Stimulated activated CD8-positive, alpha-beta memory T cell treated with anti-CD3 and anti-CD28 coated beads, Interleukin-12 subunit alpha, Interleukin-12 subunit beta, amount 100 ng/mL, for 4 hours (primary cell): ENCODE data around the gene CLDN10.

Experiments
- DNase-seq: peaks from one replicate; pipeline ENCODE4 v3.0.0-alpha.2; 2020; ENCODE audit warnings: low read depth

Gene CLDN10

GRCh38 chr13:95603887-95604555, 51.5 kb downstream of the CLDN10 start:
- no peak for DNase-seq

DNA sequence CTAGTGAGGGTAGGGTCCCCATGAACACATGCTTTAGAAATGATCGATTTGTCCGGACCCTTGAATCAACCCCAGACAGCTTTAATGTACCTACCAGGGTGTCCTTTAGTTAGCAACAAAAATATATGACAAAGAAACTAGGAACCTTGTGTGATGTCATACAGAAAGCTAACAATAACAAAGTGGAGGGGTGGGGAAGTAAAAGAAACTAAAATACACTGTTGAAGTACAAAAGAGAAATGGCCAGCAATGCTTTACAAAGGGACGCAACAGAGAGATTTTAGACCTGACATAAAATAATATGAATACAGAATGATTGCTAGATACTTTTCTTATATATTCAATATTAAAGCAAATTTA, 52.0 kb downstream of the CLDN10 start:
- DNase-seq: no peak

GRCh38 chr13:95605448-95606125, 53.1 kb downstream of the CLDN10 start:
- no peak for DNase-seq

DNA sequence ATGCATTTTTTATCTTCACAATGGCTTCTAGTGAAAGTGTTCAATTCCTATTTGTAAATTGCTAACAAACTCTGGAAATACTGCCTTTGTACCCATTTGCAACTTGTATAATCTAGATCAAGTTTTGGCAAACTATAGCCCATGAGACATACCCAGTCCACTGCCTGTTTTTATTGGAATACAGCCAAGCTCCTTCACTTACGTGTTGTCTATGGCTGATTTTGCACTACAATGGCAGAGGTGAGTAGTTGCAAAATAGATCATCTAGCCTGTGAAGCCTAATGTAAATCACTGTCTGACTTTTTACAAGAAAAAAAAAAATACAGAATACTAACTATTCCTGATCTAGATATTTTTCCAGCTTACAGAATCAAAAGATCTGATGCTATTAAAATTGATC, 54.8 kb downstream of the CLDN10 start:
- DNase-seq: no peak

DNA sequence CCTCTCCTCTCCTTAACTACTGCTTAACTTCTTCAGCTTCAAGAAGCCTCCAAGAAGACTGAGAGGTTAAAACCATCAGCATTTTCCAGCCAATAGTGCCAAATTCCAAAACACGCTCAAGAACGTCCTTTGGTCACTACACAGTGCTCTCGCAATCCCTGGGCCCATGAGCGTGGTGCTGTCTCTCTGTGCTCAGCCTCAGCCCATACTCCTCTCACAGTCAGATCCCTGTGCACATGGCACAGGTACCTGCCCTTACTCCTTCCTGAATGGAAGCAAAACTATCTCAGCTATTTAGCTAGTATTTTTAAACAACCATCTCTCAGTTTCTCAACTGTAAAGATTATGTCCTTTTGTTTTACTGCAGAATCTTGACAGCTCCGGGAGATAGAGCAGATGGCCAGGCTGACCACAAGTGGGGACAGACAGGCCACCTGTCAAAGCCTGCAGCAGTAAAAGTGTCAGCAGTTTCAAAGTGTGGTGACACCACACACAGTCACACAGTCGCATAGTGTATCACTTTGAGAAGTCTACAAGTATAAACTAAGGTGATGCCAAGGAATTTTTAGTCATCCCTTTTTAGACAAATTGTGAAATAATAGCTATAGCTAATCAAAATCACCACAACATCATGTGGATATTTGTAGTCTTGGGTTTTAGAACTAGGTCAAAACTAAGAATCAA, 56.3 kb downstream of the CLDN10 start:
- DNase-seq: no peak

DNA sequence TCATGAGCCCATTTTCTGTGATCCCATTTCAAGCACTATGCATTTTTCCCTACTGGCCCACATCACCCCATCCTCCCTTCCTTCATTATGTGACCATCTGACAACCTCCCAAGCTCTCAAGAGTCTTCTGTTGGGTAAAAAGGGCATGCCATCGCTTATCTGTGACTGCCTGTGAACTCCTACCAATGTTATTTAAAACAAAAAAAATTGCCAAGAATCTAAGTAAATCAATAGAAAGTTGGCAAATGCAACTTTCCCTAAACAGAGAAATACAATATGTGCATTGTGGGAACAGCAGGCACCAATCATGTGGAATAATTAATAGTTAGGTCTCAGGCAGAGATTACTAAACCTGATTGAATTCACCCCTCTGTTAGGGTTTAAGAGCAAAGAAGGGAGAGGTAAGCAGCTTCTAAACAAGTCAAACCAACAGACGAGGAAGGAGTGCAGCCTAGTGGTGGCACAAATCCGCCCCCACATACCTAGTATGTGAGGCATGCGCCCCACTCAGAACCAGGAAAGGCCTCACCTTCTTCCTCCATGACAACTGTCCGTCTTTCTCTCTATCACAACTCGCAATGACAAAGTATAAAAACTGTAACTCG, 62.2 kb downstream of the CLDN10 start:
- DNase-seq: no peak

GRCh38 chr13:95615539-95615938, 63.0 kb downstream of the CLDN10 start:
- DNase-seq: no peak

GRCh38 chr13:95620030-95620824, 67.7 kb downstream of the CLDN10 start:
- no peak for DNase-seq

DNA sequence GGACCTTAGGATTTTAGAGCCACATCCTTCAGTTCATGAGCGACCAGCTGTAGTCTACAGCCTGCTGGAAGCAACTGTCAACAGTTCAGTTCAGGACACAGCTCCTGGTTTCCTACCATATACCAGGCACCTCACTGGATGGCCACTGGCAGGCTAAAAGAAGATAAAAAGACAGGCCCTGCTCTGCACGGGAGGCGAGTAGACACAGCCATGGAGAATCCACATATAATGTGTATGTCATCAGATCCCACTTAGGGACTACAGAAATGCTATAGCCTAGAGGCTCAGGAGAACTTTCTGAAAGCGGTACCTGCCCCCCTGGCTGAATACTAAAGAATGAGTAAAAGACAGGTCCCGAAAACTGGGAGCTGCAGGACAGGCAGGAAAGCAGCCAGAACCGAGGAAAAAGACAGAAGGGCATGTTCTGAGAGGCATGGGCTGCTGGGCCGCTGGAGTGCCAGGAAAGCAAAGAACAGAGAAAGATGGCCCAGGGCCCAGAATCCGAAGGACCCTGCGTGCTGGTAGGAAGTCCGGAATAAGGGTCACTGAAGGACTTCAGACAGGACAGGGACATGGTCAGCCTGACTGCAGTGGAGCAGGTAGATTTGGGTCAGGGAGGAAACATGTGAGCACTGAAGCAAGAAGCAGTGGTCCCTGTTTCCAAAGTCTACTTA, 68.4 kb downstream of the CLDN10 start:
- DNase-seq: no peak

DNA sequence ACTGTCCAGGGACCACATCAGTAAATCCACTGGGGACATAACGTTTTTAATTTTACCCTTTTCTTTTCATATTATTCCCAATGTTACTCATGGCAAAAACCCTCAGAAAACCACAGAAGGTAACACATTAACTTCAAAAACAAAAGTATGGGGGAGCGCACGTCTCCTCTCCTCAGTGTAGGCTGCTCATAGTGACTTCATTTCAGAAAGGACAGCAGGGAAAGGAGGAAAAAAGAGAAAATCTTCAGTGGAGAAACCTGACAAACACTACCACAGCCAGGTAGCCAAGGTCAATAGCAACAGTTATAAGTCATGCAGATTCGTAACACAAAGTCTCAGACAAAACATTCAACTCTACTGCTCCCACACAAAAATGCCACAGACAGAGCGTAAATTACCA, 70.6 kb downstream of the CLDN10 start:
- DNase-seq: no peak

- no peak for DNase-seq
Observed at GRCh38 chr13:95624020-95624419, 71.5 kb downstream of the CLDN10 start.

- DNase-seq: no peak
Observed at GRCh38 chr13:95626768-95627167, 74.2 kb downstream of the CLDN10 start.

- DNase-seq: no peak
Observed at GRCh38 chr13:95627590-95627989, 75.1 kb downstream of the CLDN10 start.

DNA sequence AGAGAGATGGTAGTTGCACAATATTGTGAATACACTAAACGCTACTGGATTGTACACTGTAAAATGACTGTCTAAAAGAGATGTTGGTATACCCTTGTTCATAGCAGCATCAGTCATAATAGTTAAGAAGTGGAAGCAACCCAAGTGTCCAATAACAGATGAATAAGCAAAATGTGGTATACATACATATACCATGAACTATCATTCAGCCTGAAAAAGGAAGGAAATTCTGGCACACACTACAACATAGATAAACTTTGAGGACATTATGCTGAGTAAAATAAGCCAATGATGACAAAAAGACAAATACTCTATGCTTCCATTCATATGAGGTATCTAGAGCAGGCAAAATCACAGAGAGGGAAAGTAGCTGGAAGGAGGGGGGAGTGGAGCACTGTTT, 76.0 kb downstream of the CLDN10 start:
- no peak for DNase-seq

- DNase-seq: no peak
Observed at GRCh38 chr13:95629071-95629470, 76.6 kb downstream of the CLDN10 start.
